Middle frontal gyrus (tissue), 1 donor: ENCODE results near the gene HACE1.
"Not testable (repeated sequence)": the region's sequence is repeated elsewhere in the genome, so short reads cannot be mapped to it uniquely, and the experiment has no call there.

Source experiments
- DNase-seq: peaks from one replicate; pipeline ENCODE4 v3.0.0-alpha.2; 2015; ENCODE audit warnings: low spot score; ENCODE audit errors: extremely low spot score

Gene HACE1

GRCh38 chr6:104739124-104739523, 120.6 kb downstream of the HACE1 start:
- DNase-seq, result not testable (repeated sequence)

- DNase-seq, result not testable (repeated sequence)
Observed at GRCh38 chr6:104737567-104737966, 122.2 kb downstream of the HACE1 start.

- no peak for DNase-seq
Observed at GRCh38 chr6:104736545-104736944, 123.2 kb downstream of the HACE1 start.

GRCh38 chr6:104730450-104730849, 129.3 kb downstream of the HACE1 start:
- DNase-seq, result no peak

- no peak for DNase-seq
Observed at GRCh38 chr6:104729433-104729832, 130.3 kb downstream of the HACE1 start.

- DNase-seq, result no peak
Observed at GRCh38 chr6:104728448-104728847, 131.3 kb downstream of the HACE1 start.

- no peak for DNase-seq
Observed at GRCh38 chr6:104718672-104719071, 141.0 kb downstream of the HACE1 start.

GRCh38 chr6:104716858-104717257, 142.9 kb downstream of the HACE1 start:
- DNase-seq, result no peak

- no peak for DNase-seq
Observed at GRCh38 chr6:104714796-104715195, 144.9 kb downstream of the HACE1 start.

GRCh38 chr6:104713982-104714381, 145.7 kb downstream of the HACE1 start:
- no peak for DNase-seq

GRCh38 chr6:104711371-104711770, 148.3 kb downstream of the HACE1 start:
- no peak for DNase-seq

GRCh38 chr6:104710543-104711335, 149.0 kb downstream of the HACE1 start:
- DNase-seq, result no peak

GRCh38 chr6:104705916-104706442, 153.7 kb downstream of the HACE1 start:
- no peak for DNase-seq

GRCh38 chr6:104705095-104705707, 154.5 kb downstream of the HACE1 start:
- no peak for DNase-seq

GRCh38 chr6:104704191-104704590, 155.5 kb downstream of the HACE1 start:
- DNase-seq, result no peak

- no peak for DNase-seq
Observed at GRCh38 chr6:104702126-104702841, 157.4 kb downstream of the HACE1 start.

- DNase-seq, result no peak
Observed at GRCh38 chr6:104700371-104701185, 159.1 kb downstream of the HACE1 start.

- no peak for DNase-seq
Observed at GRCh38 chr6:104699593-104700329, 160.0 kb downstream of the HACE1 start.

GRCh38 chr6:104698979-104699378, 160.7 kb downstream of the HACE1 start:
- DNase-seq, result no peak

- DNase-seq, result no peak
Observed at GRCh38 chr6:104692008-104692407, 167.7 kb downstream of the HACE1 start.
